HUES6 (cell line): Measurements from ENCODE around the gene PRELID2.

Source experiments
- H3K27ac ChIP-seq: 2 replicates; pipeline ENCODE4 v1.7.0; 2013; ENCODE audit warnings: low read depth, mild to moderate bottlenecking, low read length, inconsistent platforms
- H3K27me3 ChIP-seq: 2 replicates; pipeline ENCODE4 v1.6.1; 2013; ENCODE audit warnings: low read length; ENCODE audit not compliant: control insufficient read depth, insufficient read depth
- H3K36me3 ChIP-seq: 2 replicates; pipeline ENCODE4 v1.6.1; 2013; ENCODE audit warnings: low read length; ENCODE audit not compliant: control insufficient read depth, insufficient read depth
- H3K4me1 ChIP-seq: 2 replicates; pipeline ENCODE4 v1.6.1; 2013; ENCODE audit warnings: low read length; ENCODE audit not compliant: control insufficient read depth, insufficient read depth
- H3K4me3 ChIP-seq: 2 replicates; pipeline ENCODE4 v1.5.1; 2013; ENCODE audit warnings: low read depth, low read length
- H3K9ac ChIP-seq: one replicate; pipeline ENCODE4 v1.6.1; 2013; ENCODE audit warnings: mild to moderate bottlenecking, low read length
- H3K9me3 ChIP-seq: 2 replicates; pipeline ENCODE4 v1.6.1; 2013; ENCODE audit warnings: low read depth, low read length; ENCODE audit not compliant: control insufficient read depth, insufficient read depth

The PRELID2 gene

DNA sequence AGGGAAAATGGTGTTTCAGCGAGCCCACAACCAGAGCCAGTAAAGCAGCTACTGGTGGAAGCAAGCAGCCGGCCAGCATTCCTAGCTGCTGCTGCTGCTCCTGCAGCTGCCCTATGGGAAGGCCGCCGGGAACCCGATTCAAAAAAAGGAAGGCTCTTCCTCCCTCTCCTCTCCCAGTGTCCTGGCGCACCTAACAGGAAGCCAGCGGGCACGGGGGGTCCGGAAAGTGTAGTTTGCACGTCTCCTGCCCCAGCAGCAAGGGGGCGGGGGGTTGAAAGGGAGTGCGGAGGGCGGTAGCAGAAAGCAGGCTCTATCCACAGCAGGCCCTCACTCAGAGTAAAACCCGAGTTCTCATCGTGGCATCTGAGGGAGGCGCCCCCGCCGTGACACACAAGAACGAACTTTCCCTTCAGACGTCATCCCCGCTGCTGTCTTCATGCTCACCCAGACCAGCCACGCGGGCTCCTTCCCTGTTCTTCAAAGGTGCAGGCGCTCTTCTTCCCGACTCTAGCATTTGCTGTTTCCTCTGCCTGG, 21.2 kb upstream of the PRELID2 start:
- peak overlapping the region; percentile 64 for H3K9ac ChIP-seq
- H3K9me3 ChIP-seq: no peaks in the 10 kb centered on the region
- no peaks in the 10 kb centered on the region for H3K27me3 ChIP-seq
- peak overlapping the region; percentile 24; the same call in 1 of the 2 replicates for H3K27ac ChIP-seq
- no peaks in the 10 kb centered on the region for H3K36me3 ChIP-seq
- peak overlapping the region; percentile 56 for H3K4me3 ChIP-seq
- peaks cover 22% of the 10 kb centered on the region for H3K4me1 ChIP-seq

DNA sequence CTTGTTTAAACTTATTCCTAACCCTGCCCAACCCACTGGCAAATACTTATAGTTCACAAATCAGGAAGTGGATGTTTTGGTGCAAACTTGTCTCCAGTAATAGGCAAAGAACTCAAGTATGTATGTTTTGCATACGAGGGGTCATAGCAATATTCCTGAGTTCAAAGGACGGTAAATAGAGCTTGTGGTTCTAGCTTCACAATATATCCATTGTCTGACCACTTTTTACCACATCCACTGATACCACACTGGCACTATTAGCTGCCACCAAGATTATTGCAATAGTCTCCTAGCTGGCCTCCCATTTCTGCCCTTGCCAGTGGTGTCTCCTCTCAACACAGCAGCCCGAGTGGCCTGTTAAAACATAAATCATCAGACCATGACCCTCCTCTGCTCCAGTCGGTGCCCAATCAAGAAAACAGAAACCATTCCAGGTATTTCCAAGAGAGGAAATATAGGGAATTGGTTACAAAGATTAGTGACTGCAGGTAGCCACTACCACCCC, 20.7 kb upstream of the PRELID2 start:
- Histone ChIP-seq H3K9ac (peak overlapping the region; percentile 64), H3K27me3 (no peaks in the 10 kb centered on the region), H3K4me1 (peaks cover 22% of the 10 kb centered on the region), H3K9me3 (no peaks in the 10 kb centered on the region), H3K36me3 (no peaks in the 10 kb centered on the region), H3K27ac (peak overlapping the region; percentile 24; the same call in 1 of the 2 replicates), H3K4me3 (peak overlapping the region; percentile 56)

DNA sequence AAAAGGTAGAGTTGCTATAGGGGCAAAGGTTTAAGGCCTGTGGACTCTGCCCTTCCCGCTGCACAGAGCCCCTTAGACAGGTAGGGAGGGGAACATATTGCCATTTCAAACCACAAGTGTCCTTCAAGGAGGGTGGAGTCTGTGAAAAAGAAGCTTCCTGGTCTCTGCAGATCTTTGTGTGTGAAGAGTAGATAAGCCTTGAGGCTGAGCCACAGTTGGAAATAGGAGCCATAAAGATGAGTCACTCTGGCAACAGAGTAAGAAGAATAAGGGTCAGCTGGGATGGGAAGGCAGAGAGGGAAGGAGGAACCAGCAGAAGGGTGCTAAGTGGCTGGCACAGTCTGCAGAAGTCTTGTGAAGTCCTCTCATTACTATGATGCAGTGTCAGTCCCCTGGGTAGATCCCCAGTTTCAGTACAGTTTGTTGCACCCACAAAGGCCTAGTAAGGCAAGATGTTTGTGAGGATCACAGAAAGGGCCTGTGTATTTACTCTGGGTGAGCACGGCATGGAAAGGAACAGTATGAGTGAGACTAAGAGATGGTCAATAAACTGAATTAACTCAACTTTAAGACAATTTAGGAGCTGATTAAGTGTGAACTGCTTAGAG, 19.6 kb upstream of the PRELID2 start:
- Histone ChIP-seq H3K4me3 (no peak overlapping the region; the same call in 1 of the 2 replicates), H3K4me1 (peaks cover 22% of the 10 kb centered on the region), H3K9ac (peak overlapping the region; percentile 30), H3K27me3 (no peaks in the 10 kb centered on the region), H3K9me3 (no peaks in the 10 kb centered on the region), H3K36me3 (no peaks in the 10 kb centered on the region), H3K27ac (no peak overlapping the region; the same call in 1 of the 2 replicates)

DNA sequence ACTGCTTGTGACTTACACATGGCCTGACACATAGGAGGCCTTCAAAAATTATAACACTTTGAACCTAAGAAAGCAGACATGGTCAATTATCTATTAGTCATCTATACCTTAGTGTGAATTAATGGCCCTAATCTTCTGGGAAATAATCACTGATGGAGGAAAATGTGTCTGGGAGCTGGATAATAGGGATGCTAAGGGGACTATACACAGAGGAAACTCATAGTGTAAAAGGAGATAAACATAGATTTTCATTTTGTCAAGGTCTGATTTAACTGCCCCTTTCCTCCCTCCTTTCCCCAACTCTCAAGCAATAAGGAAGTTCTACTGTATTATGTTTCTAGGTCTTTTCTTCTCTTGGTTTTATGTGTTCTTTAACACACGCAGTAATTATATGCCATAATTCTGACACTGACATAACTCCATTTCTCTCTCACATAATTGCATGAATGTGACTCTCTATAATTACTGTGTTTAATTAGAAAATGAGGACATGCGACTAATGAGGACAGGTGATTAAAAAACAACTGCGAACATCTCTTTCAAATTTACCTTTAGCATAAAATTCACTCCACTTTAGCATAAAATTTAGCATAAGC, 18.7 kb upstream of the PRELID2 start:
- Histone ChIP-seq H3K4me1 (peaks cover 22% of the 10 kb centered on the region), H3K4me3 (no peak overlapping the region), H3K27ac (no peak overlapping the region), H3K9ac (no peak overlapping the region), H3K36me3 (no peaks in the 10 kb centered on the region), H3K9me3 (no peaks in the 10 kb centered on the region), H3K27me3 (no peaks in the 10 kb centered on the region)

DNA sequence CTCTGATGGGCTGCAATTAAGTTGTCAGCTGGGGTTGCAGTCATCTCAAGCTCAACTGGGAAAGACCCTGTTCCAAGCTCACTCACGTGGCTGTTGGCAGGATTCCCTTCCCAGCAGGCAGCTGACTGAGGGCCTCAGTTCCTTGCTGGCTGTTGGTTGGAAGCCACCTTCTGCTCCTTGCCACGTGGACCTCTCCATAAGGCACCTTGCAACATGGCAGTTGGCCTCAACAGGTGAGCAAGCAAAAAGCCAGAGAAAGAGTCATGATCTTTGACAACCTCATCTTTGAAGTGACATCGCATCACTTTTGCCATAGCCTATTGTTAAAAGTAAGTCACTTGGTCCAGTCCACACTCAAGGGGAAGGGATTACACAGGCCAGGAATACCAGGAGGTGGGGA, 17.8 kb upstream of the PRELID2 start:
- Histone ChIP-seq H3K9ac (no peak overlapping the region), H3K4me1 (peaks cover 22% of the 10 kb centered on the region), H3K27ac (no peak overlapping the region), H3K9me3 (no peaks in the 10 kb centered on the region), H3K4me3 (no peak overlapping the region), H3K27me3 (no peaks in the 10 kb centered on the region), H3K36me3 (no peaks in the 10 kb centered on the region)

DNA sequence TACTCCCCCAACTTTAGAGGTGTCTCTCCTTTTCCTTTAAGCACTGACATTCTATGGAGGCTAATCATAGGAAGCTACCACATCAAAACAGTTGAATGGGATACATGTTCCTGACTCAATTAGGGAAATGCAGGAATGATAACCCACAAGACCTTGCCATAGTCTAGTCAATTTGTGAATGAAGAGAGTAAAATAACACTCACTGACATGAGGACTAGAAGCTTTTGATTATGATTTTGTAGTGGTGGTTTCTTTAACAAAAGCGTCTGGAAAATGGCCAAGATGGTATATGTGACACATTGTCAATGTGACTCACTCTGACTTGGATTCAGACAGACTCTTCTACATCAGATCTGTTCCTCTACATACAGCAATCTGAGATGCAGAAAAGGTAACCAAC, 13.7 kb upstream of the PRELID2 start:
- no peak overlapping the region for H3K9ac ChIP-seq
- no peaks in the 10 kb centered on the region for H3K36me3 ChIP-seq
- H3K27me3 ChIP-seq: no peaks in the 10 kb centered on the region
- H3K4me1 ChIP-seq: no peaks in the 10 kb centered on the region; the same call in 1 of the 2 replicates
- no peak overlapping the region for H3K27ac ChIP-seq
- no peak overlapping the region for H3K4me3 ChIP-seq
- H3K9me3 ChIP-seq: no peaks in the 10 kb centered on the region

DNA sequence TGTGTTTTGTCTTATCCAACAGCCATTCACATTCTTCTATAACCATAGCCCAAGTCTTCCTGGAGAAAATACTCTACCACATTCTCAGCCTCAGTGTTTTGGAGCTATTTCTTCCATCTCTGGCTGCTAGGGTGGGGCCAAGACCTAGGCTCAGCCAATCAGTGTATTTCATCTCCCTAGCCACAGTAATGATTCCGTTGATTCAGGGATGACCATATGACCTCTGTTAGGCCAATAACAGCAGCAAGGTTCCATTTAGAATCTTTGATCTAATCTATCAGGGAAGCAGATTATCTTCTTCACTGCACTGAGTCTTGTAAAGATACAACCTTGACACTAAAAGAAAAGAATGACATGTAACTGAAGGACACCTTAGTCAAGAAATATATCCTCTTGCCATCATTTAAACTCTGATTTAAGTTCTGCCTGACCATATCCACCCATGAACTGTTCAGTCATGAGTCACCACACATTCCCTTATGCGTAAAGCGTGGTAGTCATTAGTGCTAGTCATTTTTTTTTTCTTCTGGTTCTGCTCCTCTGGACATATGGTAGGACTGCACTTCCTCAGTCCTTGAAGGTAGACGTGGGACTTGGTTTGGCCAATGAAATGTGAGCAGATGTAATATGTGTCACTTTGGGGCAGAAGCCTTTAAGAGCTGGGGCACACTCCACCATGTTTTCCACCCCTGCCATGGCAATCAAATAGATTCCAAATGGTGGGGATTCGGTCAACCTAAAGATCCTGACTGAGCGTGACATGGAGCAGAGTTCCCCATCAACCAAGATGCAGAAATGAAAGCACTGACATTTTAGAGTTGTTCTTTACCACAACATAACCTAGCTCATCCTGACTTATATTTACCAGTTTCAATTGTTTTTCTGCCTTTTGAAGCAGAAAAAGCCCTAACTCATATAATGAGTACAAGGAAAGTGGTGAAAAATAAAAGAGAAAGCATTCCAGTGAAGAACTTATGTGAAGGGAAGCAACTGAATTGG, 12.7 kb upstream of the PRELID2 start:
- H3K4me1 ChIP-seq: no peaks in the 10 kb centered on the region
- H3K36me3 ChIP-seq: no peaks in the 10 kb centered on the region
- H3K4me3 ChIP-seq: no peak overlapping the region
- no peak overlapping the region for H3K27ac ChIP-seq
- no peak overlapping the region for H3K9ac ChIP-seq
- H3K9me3 ChIP-seq: no peaks in the 10 kb centered on the region
- H3K27me3 ChIP-seq: no peaks in the 10 kb centered on the region

DNA sequence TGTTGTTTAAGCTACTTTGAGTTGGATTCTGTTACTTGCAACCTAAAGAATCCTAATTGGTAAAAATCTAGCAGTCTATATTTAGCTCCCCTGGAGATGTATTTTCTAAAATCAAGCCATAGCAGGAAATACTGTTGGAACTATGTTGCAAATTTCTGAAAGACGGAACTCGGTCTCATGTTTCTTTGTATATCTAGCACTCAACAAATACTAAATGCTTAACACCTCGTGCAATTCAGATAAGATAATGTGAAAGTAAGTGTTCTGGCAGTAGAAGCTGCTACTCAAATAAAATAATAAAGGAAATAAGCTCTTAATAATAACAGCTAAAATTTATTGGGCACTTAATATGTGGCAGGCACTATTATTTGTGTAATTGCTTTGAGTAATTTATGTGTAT, 10.9 kb upstream of the PRELID2 start:
- no peaks in the 10 kb centered on the region for H3K4me1 ChIP-seq
- no peaks in the 10 kb centered on the region for H3K36me3 ChIP-seq
- H3K9ac ChIP-seq: no peak overlapping the region
- H3K27ac ChIP-seq: no peak overlapping the region
- H3K27me3 ChIP-seq: no peaks in the 10 kb centered on the region
- no peak overlapping the region for H3K4me3 ChIP-seq
- H3K9me3 ChIP-seq: no peaks in the 10 kb centered on the region

DNA sequence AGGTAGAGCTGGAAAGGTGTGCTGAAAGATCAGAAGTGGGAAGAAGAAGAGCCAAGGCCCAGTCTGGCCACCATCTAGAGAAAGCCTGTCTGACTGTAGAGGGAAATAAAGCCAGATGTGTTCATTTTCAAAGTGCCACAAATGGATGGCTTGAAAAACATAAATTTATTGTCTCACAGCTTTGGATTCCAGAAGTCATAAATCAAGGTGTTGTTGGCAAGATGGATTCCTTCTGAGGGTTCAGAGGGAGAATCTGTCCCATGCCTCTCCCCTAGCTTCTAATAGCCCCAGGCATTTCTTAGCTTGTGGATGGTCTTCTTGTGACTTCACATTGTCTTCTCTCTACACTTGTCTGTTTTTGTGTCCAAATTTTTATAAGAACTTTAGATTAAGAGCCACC, 6.2 kb upstream of the PRELID2 start:
- H3K27me3 ChIP-seq: no peaks in the 10 kb centered on the region; the same call in 1 of the 2 replicates
- no peaks in the 10 kb centered on the region for H3K36me3 ChIP-seq
- H3K27ac ChIP-seq: no peak overlapping the region
- H3K4me3 ChIP-seq: no peak overlapping the region
- no peaks in the 10 kb centered on the region for H3K4me1 ChIP-seq
- no peak overlapping the region for H3K9ac ChIP-seq
- H3K9me3 ChIP-seq: no peaks in the 10 kb centered on the region

DNA sequence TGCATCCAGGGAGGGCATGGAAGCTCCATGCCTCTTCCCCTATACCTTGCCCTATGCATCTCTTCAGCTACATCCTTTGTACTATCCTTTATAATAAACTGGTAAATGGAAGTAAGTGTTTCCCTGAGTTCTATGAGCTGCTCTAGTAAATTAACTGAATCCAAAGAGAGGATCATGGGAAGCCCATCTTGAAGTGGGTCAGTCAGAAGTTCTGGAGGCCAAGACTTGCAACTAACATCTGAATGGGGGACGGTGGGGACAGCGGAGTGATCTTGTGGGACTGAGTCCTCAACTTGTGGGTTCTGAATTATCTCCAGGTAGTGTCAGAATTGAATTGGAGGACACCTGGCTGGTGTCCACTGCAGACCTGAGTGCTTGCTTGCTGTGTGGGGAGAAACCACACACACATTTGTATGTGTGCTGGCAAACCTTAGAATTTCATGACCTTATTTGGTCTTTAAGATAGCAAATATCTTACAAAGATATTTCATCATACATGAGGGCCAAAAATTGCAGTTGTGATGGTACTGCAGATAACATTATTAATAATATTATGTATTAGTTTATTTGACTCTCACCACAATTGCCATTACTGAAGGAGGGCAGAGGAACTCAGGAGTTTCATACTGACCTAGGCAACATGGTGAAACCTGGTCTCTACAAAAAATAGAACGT, 5.5 kb upstream of the PRELID2 start:
- Histone ChIP-seq H3K27me3 (peaks cover 6% of the 10 kb centered on the region; the same call in 1 of the 2 replicates), H3K9me3 (no peaks in the 10 kb centered on the region), H3K9ac (no peak overlapping the region), H3K4me1 (peaks cover 5% of the 10 kb centered on the region; the same call in 1 of the 2 replicates), H3K4me3 (no peak overlapping the region), H3K36me3 (no peaks in the 10 kb centered on the region), H3K27ac (no peak overlapping the region)
